ENCODE data around the gene SPATA6.

DNA sequence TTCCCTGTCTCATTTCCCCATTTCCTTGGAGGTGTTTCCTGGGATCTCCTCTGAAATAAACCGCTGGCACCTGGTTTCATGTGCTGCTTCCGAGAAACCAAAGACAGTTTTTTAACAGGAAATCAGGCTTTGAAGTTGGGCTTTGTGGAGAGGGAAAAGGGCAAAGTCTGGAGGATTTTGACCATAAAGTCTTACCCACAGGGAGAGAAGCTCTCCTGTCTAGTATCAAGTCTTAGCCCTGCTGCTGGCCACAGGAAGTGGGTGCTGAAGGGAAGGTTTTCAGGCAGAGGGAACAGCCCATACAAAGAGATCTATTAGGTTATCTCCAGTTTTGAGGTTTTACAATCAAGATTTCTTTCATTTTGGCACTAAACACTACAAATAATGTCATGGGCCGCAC is 220.2 kb downstream of the SPATA6 start:
- TF ChIP-seq BACH2 (CRISPR knock-in tag; IDR thresholded peaks at IDR 0.05; ENCODE audit: borderline replicate concordance) = no peak
- no peak for TF ChIP-seq ARNTL (CRISPR knock-in tag; IDR thresholded peaks at IDR 0.05; ENCODE audit: borderline replicate concordance, low read depth)
- TF ChIP-seq, protein P1, sequence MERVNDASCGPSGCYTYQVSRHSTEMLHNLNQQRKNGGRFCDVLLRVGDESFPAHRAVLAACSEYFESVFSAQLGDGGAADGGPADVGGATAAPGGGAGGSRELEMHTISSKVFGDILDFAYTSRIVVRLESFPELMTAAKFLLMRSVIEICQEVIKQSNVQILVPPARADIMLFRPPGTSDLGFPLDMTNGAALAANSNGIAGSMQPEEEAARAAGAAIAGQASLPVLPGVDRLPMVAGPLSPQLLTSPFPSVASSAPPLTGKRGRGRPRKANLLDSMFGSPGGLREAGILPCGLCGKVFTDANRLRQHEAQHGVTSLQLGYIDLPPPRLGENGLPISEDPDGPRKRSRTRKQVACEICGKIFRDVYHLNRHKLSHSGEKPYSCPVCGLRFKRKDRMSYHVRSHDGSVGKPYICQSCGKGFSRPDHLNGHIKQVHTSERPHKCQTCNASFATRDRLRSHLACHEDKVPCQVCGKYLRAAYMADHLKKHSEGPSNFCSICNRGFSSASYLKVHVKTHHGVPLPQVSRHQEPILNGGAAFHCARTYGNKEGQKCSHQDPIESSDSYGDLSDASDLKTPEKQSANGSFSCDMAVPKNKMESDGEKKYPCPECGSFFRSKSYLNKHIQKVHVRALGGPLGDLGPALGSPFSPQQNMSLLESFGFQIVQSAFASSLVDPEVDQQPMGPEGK (CRISPR knock-in tag; IDR thresholded peaks at IDR 0.05; ENCODE audit: borderline replicate concordance) = no peak
- no peak for TF ChIP-seq ZC3H10 (CRISPR knock-in tag; IDR thresholded peaks at IDR 0.05)
- TF ChIP-seq, protein P2, sequence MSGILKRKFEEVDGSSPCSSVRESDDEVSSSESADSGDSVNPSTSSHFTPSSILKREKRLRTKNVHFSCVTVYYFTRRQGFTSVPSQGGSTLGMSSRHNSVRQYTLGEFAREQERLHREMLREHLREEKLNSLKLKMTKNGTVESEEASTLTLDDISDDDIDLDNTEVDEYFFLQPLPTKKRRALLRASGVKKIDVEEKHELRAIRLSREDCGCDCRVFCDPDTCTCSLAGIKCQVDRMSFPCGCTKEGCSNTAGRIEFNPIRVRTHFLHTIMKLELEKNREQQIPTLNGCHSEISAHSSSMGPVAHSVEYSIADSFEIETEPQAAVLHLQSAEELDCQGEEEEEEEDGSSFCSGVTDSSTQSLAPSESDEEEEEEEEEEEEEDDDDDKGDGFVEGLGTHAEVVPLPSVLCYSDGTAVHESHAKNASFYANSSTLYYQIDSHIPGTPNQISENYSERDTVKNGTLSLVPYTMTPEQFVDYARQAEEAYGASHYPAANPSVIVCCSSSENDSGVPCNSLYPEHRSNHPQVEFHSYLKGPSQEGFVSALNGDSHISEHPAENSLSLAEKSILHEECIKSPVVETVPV (CRISPR knock-in tag; IDR thresholded peaks at IDR 0.05) = no peak
- TF ChIP-seq ZNF70 (CRISPR knock-in tag; IDR thresholded peaks at IDR 0.05) = no peak
- TF ChIP-seq GLIS3 (CRISPR knock-in tag; IDR thresholded peaks at IDR 0.05) = no peak
- TF ChIP-seq ZFP30 (CRISPR knock-in tag; IDR thresholded peaks at IDR 0.05) = no peak
- no peak for TF ChIP-seq ZNF565 (CRISPR knock-in tag; conservative IDR thresholded peaks at IDR 0.05; ENCODE audit: low read depth)
- TF ChIP-seq, protein P3, sequence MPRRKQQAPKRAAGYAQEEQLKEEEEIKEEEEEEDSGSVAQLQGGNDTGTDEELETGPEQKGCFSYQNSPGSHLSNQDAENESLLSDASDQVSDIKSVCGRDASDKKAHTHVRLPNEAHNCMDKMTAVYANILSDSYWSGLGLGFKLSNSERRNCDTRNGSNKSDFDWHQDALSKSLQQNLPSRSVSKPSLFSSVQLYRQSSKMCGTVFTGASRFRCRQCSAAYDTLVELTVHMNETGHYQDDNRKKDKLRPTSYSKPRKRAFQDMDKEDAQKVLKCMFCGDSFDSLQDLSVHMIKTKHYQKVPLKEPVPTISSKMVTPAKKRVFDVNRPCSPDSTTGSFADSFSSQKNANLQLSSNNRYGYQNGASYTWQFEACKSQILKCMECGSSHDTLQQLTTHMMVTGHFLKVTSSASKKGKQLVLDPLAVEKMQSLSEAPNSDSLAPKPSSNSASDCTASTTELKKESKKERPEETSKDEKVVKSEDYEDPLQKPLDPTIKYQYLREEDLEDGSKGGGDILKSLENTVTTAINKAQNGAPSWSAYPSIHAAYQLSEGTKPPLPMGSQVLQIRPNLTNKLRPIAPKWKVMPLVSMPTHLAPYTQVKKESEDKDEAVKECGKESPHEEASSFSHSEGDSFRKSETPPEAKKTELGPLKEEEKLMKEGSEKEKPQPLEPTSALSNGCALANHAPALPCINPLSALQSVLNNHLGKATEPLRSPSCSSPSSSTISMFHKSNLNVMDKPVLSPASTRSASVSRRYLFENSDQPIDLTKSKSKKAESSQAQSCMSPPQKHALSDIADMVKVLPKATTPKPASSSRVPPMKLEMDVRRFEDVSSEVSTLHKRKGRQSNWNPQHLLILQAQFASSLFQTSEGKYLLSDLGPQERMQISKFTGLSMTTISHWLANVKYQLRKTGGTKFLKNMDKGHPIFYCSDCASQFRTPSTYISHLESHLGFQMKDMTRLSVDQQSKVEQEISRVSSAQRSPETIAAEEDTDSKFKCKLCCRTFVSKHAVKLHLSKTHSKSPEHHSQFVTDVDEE (CRISPR knock-in tag; IDR thresholded peaks at IDR 0.05) = no peak

Measured in SK-N-SH treated with all-trans-retinoic acid at 6 μM for 48 hours (cell line).